Heart left ventricle (tissue), 16 donors: ENCODE data around the gene ROCK2. TPM values are rescaled to one million over a fixed set of nuclear protein-coding genes. Genes with fewer than 3 reads are reported as not detected.

Experiments
- ATAC-seq, 4 donors: fragments of 200-7000 bp; cut with Tn5 transposase; one replicate each; pipeline ENCODE4 v1.9.1; 2020 to 2022; ENCODE audit warnings: moderate library complexity in 4 of 4, mild to moderate bottlenecking in 3 of 4, moderate number of reproducible peaks in 1 of 4
- DNase-seq, 5 donors: peaks; one replicate each; pipeline ENCODE4 v3.0.0-alpha.2; 2020
- H3K27ac ChIP-seq, 12 donors: fragments of 200-600 bp; sonication (generic) in 4 of 12; one replicate each; pipeline versions ENCODE4 v1.5.0 to v1.8.0; 2016 to 2022; ENCODE audit warnings: mild to moderate bottlenecking in 2 of 12
- H3K27me3 ChIP-seq, 9 donors: fragments of 200-600 bp; sonication (generic) in 2 of 9; one replicate each; pipeline versions ENCODE4 v1.5.1 to v1.8.0; 2016 to 2022; ENCODE audit warnings: mild to moderate bottlenecking in 3 of 9
- H3K36me3 ChIP-seq, 9 donors: fragments of 200-600 bp; sonication (generic) in 2 of 9; one replicate each; pipeline versions ENCODE4 v1.5.0 to v1.8.0; 2018 to 2022; ENCODE audit warnings: mild to moderate bottlenecking in 2 of 9
- H3K4me1 ChIP-seq, 12 donors: fragments of 200-600 bp; sonication (generic) in 4 of 12; one replicate each; pipeline versions ENCODE4 v1.5.0 to v1.8.0; 2016 to 2022; ENCODE audit warnings: mild to moderate bottlenecking in 3 of 12
- H3K4me3 ChIP-seq, 12 donors: fragments of 200-600 bp; sonication (generic) in 4 of 12; one replicate each; pipeline versions ENCODE4 v1.5.0 to v1.8.0; 2017 to 2022; ENCODE audit warnings: mild to moderate bottlenecking in 9 of 12, moderate library complexity in 4 of 12
- H3K9me3 ChIP-seq, 12 donors: fragments of 200-600 bp; sonication (generic) in 4 of 12; one replicate each; pipeline versions ENCODE4 v1.5.0 to v1.8.0; 2016 to 2022; ENCODE audit warnings: mild to moderate bottlenecking in 1 of 12
- POLR2A ChIP-seq, 2 donors: fragments of 450-650 bp; IDR thresholded peaks; one replicate each; pipeline ENCODE4 v1.6.1; 2017; ENCODE audit warnings: antibody characterized with exemption in 2 of 2, mild to moderate bottlenecking in 2 of 2, moderate library complexity in 2 of 2
- WGBS, 4 donors: extraction: QIAGEN DNeasy Blood & Tissue Kit in 2 of 4; methylation state at CpG; one replicate each; pipeline versions ENCODE4 v1.1.5 to v1.1.7; 2013 to 2018; 5-methylcytosine and 5-hydroxymethylcytosine counted together
- intact Hi-C, 10 donors: fragments of 100-400 bp; cut with DNase I; formaldehyde crosslinking; loops; one replicate each; pipeline versions ENCODE4 v1.11.1 to v1.14.2; 2022
- polyA plus RNA-seq, 2 donors: library from polyadenylated mRNA; stranded (reverse); fragments of 200-250 nt; gene quantifications; one replicate each; pipeline ENCODE4 v1.2.3, GENCODE V29; 2013
- total RNA-seq, 9 donors: library from RNA; depleted of rRNA in 2 of 9; stranded (reverse); fragments of >200 nt in 2 of 9; fragmentation: NEBNext Ultra II Directional in 3 of 9; extraction: Animal tissue kit (Norgen Biotek cat#: 25700) in 3 of 9; gene quantifications; one replicate each; pipeline versions ENCODE4 v1.1.0 to v1.2.4, GENCODE V29; 2016 to 2023
- TF ChIP-seq, protein P1 (sequence below), 12 donors: fragments of 200-600 bp; sonication (generic) in 4 of 12; IDR thresholded peaks; one replicate each; pipeline versions ENCODE4 v1.5.0 to v1.8.0; 2018 to 2022; ENCODE audit warnings: antibody characterized with exemption in 12 of 12, mild to moderate bottlenecking in 5 of 12
- donor health status: ischemic (EF 13 %, LVEDD 7.1; RV severe dilation, severe dysfunction).
- donor health status: healthy with polysubstance abuse.
- donor health status: DM: no; HTN: yes; CAD: no.
- donor health status: DM: no; HTN: no; CAD: no.
- donor health status: ischemic (EF 25% LVEDD 6.9; RV normal size, moderate dysfunction).
- donor health status: ischemic (EF 25% LVEDD 5.7; RV mildly dilated, moderate dysfunction).
- donor health status: healthy.
- donor health status: DM: yes; HTN: yes; CAD: no.
- donor health status: ischemic (EF 35%, LVEDD 5.7; RV mildly dilated, moderate dysfunction).
- donor health status: nonischemic (EF 11% LVEDD 7.7; RV severe dilation, severe dysfunction).
- donor health status: DM: yes; HTN: yes; CAD: no.
- donor health status: PGD.
- donor health status: ischemic (EF 29% LVEDD 5.4; RV normal size, mild dysfunction).
- donor health status: nonischemic (EF 23%, LVEDD 6.1; RV moderate dilation, normal function).

ROCK2 gene
- total and polyA plus RNA-seq, 11 donors, result 6.1 to 44.3 (median 38.0) TPM

DNA sequence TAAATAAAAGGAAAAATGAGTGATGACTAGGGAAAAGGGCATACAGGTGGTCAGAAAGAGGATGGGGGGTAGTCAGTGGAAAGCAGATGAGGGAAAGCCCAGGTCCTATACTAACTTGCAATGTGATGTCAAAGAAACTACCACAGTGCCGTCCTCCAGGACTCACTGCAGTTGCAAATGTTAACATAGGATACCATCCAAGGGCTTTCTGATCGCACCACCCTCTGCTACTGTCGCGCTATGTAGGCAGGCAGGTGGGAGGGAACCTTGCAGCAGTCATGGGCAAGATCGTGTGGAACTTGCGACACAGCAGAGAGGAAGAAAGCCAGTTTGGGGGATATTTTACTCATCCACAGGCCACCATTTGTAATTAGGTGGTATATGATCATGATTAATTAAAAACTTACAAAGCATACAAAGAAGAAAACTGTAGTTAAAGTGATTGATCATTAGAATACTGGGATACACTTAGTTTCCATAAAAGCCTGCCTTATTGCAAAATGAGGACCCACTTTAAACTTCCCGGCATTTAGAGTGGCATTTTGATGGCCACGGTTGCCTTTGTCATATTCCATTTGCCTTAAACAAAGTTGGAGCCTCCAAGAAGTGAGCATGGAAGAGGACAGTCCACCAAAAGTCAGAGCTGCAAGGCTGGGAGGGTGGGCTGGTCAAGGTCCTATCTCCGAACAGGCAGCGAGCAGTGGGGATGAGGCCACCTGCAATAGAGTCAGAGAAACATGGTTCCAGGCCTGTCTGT is 8.5 kb upstream of the ROCK2 start:
- no peak for ATAC-seq
- WGBS, 4 donors, result 92 to 97% (median 95%) methylated on average over 10 of the region's 10 CpGs

DNA sequence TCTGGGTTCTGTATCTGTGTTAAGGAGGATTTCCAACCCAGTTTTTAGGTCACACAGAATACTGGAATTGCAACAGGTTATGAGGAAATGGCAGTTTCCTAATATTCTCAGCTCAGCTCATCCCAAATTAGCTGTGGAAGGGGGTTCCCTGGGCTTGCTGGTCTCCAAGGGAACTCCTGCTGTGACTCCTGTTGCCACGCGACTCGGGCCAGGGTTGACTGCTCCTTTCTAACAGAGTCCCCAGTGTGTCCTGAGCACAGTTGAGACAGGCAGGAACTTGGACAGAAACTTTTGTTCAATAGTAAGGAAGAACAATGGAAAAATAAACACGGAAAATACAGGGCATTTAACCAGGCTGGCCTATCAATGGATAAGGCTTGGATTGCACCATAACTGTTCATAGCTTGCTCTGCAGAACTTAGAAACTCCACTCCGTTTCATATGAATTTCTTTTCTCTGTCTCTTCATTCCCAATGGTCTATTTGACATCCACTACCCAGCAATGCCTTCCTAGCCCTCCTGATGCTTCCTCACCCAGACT is 3.8 kb upstream of the ROCK2 start:
- TF ChIP-seq, protein P1, sequence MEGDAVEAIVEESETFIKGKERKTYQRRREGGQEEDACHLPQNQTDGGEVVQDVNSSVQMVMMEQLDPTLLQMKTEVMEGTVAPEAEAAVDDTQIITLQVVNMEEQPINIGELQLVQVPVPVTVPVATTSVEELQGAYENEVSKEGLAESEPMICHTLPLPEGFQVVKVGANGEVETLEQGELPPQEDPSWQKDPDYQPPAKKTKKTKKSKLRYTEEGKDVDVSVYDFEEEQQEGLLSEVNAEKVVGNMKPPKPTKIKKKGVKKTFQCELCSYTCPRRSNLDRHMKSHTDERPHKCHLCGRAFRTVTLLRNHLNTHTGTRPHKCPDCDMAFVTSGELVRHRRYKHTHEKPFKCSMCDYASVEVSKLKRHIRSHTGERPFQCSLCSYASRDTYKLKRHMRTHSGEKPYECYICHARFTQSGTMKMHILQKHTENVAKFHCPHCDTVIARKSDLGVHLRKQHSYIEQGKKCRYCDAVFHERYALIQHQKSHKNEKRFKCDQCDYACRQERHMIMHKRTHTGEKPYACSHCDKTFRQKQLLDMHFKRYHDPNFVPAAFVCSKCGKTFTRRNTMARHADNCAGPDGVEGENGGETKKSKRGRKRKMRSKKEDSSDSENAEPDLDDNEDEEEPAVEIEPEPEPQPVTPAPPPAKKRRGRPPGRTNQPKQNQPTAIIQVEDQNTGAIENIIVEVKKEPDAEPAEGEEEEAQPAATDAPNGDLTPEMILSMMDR (IDR thresholded peaks at IDR 0.05), result no peak
- TF ChIP-seq POLR2A (IDR thresholded peaks at IDR 0.05), result no peak
- Histone ChIP-seq H3K27ac (no peak overlapping the region), H3K27me3 (no peaks in the 10 kb centered on the region), H3K4me3 (no peak overlapping the region), H3K9me3 (no peaks in the 10 kb centered on the region), H3K36me3 (no peaks in the 10 kb centered on the region), H3K4me1 (peaks cover 0 to 18% (median 9%) of the 10 kb centered on the region in 12 donors)
- 54 to 72% (median 62%) methylated on average over 5 of the region's 5 CpGs for WGBS, 4 donors
- ATAC-seq (no peak), DNase-seq (peak in 2 of 5 donors; percentile 29 to 42)
- intact Hi-C loops, result loop anchor here in 8 of 10 donors (5.0 to 10.0 kb wide), 6 partner anchors 44 to 193 kb away; partner anchors contain the start of gene SLC66A3 (in 3 of the 8)

More for the DNA sequence above, 8.5 kb upstream of the ROCK2 start:
- peaks cover 0 to 18% (median 8%) of the 10 kb centered on the region in 12 donors for H3K4me1 ChIP-seq
- intact Hi-C loops, result no loop called here
- no peaks in the 10 kb centered on the region for H3K36me3 ChIP-seq
- H3K4me3 ChIP-seq, result no peak overlapping the region
- no peak for DNase-seq
- TF ChIP-seq, protein P1 (IDR thresholded peaks at IDR 0.05), result no peak
- no peak for TF ChIP-seq POLR2A (IDR thresholded peaks at IDR 0.05)
- H3K9me3 ChIP-seq, result no peaks in the 10 kb centered on the region
- H3K27me3 ChIP-seq, result no peaks in the 10 kb centered on the region
- no peak overlapping the region for H3K27ac ChIP-seq

DNA sequence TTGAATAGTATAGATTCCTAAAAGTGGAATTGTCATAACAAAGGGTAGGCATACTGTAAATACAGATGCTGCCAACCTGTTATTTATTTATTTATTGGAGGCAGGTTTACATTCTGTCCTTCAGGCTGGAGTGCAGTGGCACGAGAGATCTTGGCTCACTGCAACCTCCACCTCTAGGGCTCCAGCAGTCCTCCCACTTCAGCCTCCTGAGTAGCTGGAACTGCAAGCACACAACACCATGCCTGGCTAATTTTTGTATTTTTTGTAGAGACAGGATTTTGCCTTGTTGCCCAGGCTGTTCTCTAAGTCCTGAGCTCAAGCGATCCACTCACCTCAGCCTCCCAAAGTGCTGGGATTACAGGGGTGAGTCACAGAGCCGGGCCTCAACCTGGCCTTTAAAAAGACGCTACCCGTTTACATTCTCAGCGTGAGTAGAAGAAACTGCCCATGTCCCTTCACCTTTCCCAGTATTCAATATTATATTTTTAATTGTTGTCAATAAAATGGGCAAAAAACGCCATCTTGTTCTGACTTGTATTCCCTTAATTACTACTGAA is 3.0 kb upstream of the ROCK2 start:
- WGBS, 4 donors, result 94 to 99% (median 97%) methylated on average over 7 of the region's 7 CpGs
- TF ChIP-seq POLR2A (IDR thresholded peaks at IDR 0.05), result no peak
- TF ChIP-seq, protein P1 (IDR thresholded peaks at IDR 0.05), result no peak
- ATAC-seq (no peak), DNase-seq (no peak)
- no peaks in the 10 kb centered on the region for H3K27me3 ChIP-seq
- H3K9me3 ChIP-seq, result no peaks in the 10 kb centered on the region
- no peak overlapping the region for H3K4me3 ChIP-seq
- peaks cover 0 to 25% (median 9%) of the 10 kb centered on the region in 12 donors for H3K4me1 ChIP-seq
- no peak overlapping the region for H3K27ac ChIP-seq
- intact Hi-C loops, result loop anchor here in 8 of 10 donors (5.0 to 10.0 kb wide), 6 partner anchors 45 to 193 kb away; partner anchors contain the start of gene SLC66A3 (in 3 of the 8)
- no peaks in the 10 kb centered on the region for H3K36me3 ChIP-seq

DNA sequence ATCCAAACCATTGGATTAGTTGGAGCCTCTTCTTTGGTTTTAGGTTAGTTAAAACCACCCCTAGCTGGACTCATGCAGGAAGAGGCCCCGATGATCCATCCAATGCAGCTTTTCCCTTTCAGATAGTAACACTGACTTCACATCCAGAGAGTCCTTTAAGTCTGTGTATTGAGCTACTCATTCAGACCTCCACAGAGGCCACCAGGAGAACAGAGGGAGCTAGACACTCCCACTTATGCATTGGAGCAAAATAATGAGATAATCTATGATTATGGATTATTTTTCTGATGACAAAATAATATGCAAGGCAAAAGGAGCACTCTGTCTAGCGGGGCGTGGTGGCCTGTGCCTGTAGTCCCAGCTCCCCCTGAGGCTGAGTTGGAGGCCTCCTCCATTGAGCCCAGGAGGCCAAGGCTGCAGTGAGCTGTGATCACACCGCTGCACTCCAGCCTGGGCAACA is 1.6 kb upstream of the ROCK2 start:
- H3K27ac ChIP-seq, result peak overlapping the region in 10 of 12 donors; percentile 94 to 100 (median 99)
- H3K9me3 ChIP-seq, result no peaks in the 10 kb centered on the region
- H3K4me3 ChIP-seq, result no peak overlapping the region
- H3K4me1 ChIP-seq, result peaks cover 2 to 38% (median 22%) of the 10 kb centered on the region in 12 donors
- ATAC-seq (no peak), DNase-seq (no peak)
- 87 to 89% (median 88%) methylated on average over 4 of the region's 4 CpGs for WGBS, 4 donors
- TF ChIP-seq, protein P1 (IDR thresholded peaks at IDR 0.05), result no peak
- TF ChIP-seq POLR2A (IDR thresholded peaks at IDR 0.05), result no peak
- no peaks in the 10 kb centered on the region for H3K27me3 ChIP-seq
- no peaks in the 10 kb centered on the region for H3K36me3 ChIP-seq
- intact Hi-C loops, result loop anchor here in 8 of 10 donors (5.0 to 10.0 kb wide), 6 partner anchors 46 to 191 kb away; partner anchors contain the start of gene SLC66A3 (in 3 of the 8)
